Effector memory CD8-positive, alpha-beta T cell (primary cell): Measurements from ENCODE around the gene ADH6.
"Not testable (repeated sequence)": the region's sequence is repeated elsewhere in the genome, so short reads cannot be mapped to it uniquely, and the experiment has no call there.

Experiments
- ATAC-seq: fragments of 150-1000 bp; cut with Tn5 transposase; replicated peaks from 2 replicates; pipeline ENCODE4 v1.10.0; 2021; ENCODE audit warnings: mild to moderate bottlenecking, moderate library complexity
- DNase-seq, 3 experiments: peaks; one replicate each; pipeline ENCODE4 v3.0.0; 2021
- H3K27ac Mint-ChIP-seq, 2 donors: one replicate each; pipeline ENCODE4 v1.8.0; 2022; ENCODE audit warnings: mild to moderate bottlenecking in 2 of 2, mixed read lengths in 2 of 2, moderate library complexity in 2 of 2
- H3K27me3 Mint-ChIP-seq, 2 donors: one replicate each; pipeline ENCODE4 v1.8.0; 2022; ENCODE audit warnings: mixed read lengths in 2 of 2
- H3K36me3 Mint-ChIP-seq: one replicate; pipeline ENCODE4 v1.8.0; 2022; ENCODE audit warnings: mild to moderate bottlenecking, moderate library complexity, mixed read lengths; ENCODE audit not compliant: insufficient read depth
- H3K4me1 Mint-ChIP-seq, 2 donors: one replicate each; pipeline ENCODE4 v1.8.0; 2022; ENCODE audit warnings: low read depth in 2 of 2, mixed read lengths in 2 of 2
- H3K4me3 Mint-ChIP-seq, 2 donors: one replicate each; pipeline ENCODE4 v1.8.0; 2022; ENCODE audit warnings: mild to moderate bottlenecking in 2 of 2, mixed read lengths in 2 of 2, moderate library complexity in 2 of 2
- H3K9me3 Mint-ChIP-seq, 2 donors: one replicate each; pipeline ENCODE4 v1.8.0; 2022; ENCODE audit warnings: mixed read lengths in 2 of 2

ADH6 gene

GRCh38 chr4:99208719-99209075, 10.3 kb downstream of the ADH6 start:
- ATAC-seq (no peak), DNase-seq (no peak)
- Mint-ChIP-seq H3K27me3 (peaks cover 0 to 18% of the 10 kb centered on the region in 2 donors), H3K9me3 (no peaks in the 10 kb centered on the region), H3K27ac (no peak overlapping the region), H3K4me3 (no peak overlapping the region), H3K4me1 (no peaks in the 10 kb centered on the region), H3K36me3 (no peaks in the 10 kb centered on the region)

- Mint-ChIP-seq H3K4me3 (no peak overlapping the region), H3K27ac (no peak overlapping the region), H3K27me3 (peaks cover 0 to 24% of the 10 kb centered on the region in 2 donors), H3K9me3 (no peaks in the 10 kb centered on the region), H3K36me3 (no peaks in the 10 kb centered on the region), H3K4me1 (no peaks in the 10 kb centered on the region)
- ATAC-seq, result no peak
- no peak for DNase-seq
Measured at GRCh38 chr4:99207911-99208718, 10.9 kb downstream of the ADH6 start.

GRCh38 chr4:99207069-99207743, 11.8 kb downstream of the ADH6 start:
- Mint-ChIP-seq H3K27ac (no peak overlapping the region), H3K4me1 (no peaks in the 10 kb centered on the region), H3K9me3 (no peaks in the 10 kb centered on the region), H3K27me3 (peaks cover 0 to 30% of the 10 kb centered on the region in 2 donors), H3K4me3 (no peak overlapping the region), H3K36me3 (no peaks in the 10 kb centered on the region)
- DNase-seq (no peak), ATAC-seq (no peak)

GRCh38 chr4:99205153-99205979, 13.7 kb downstream of the ADH6 start:
- Mint-ChIP-seq H3K9me3 (no peaks in the 10 kb centered on the region), H3K4me1 (no peaks in the 10 kb centered on the region), H3K36me3 (no peaks in the 10 kb centered on the region), H3K27me3 (peaks cover 0 to 30% of the 10 kb centered on the region in 2 donors), H3K27ac (no peak overlapping the region), H3K4me3 (no peak overlapping the region)
- no peak for DNase-seq
- no peak for ATAC-seq

- Mint-ChIP-seq H3K27ac (no peak overlapping the region), H3K4me3 (no peak overlapping the region), H3K9me3 (no peaks in the 10 kb centered on the region), H3K27me3 (peaks cover 0 to 28% of the 10 kb centered on the region in 2 donors), H3K4me1 (no peaks in the 10 kb centered on the region), H3K36me3 (no peaks in the 10 kb centered on the region)
- no peak for ATAC-seq
- no peak for DNase-seq
Measured at GRCh38 chr4:99202536-99202935, 16.5 kb downstream of the ADH6 start.

- Mint-ChIP-seq H3K4me1 (no peaks in the 10 kb centered on the region), H3K4me3 (no peak overlapping the region), H3K9me3 (no peaks in the 10 kb centered on the region), H3K27me3 (peaks cover 0 to 24% of the 10 kb centered on the region in 2 donors), H3K36me3 (no peaks in the 10 kb centered on the region), H3K27ac (no peak overlapping the region)
- no peak for DNase-seq
- ATAC-seq, result no peak
Measured at GRCh38 chr4:99202094-99202493, 17.0 kb downstream of the ADH6 start.

GRCh38 chr4:99201690-99202089, 17.4 kb downstream of the ADH6 start:
- DNase-seq (no peak), ATAC-seq (no peak)
- no peak overlapping the region for H3K27ac Mint-ChIP-seq
- peaks cover 0 to 22% of the 10 kb centered on the region in 2 donors for H3K27me3 Mint-ChIP-seq
- H3K4me3 Mint-ChIP-seq, result no peak overlapping the region
- H3K4me1 Mint-ChIP-seq, result no peaks in the 10 kb centered on the region
- H3K9me3 Mint-ChIP-seq, result no peaks in the 10 kb centered on the region
- H3K36me3 Mint-ChIP-seq, result no peaks in the 10 kb centered on the region

GRCh38 chr4:99200138-99200537, 18.9 kb downstream of the ADH6 start:
- no peak for ATAC-seq
- no peaks in the 10 kb centered on the region for H3K4me1 Mint-ChIP-seq
- no peak overlapping the region for H3K4me3 Mint-ChIP-seq
- H3K27me3 Mint-ChIP-seq, result peaks cover 0 to 19% of the 10 kb centered on the region in 2 donors
- no peaks in the 10 kb centered on the region for H3K36me3 Mint-ChIP-seq
- DNase-seq, result no peak
- H3K27ac Mint-ChIP-seq, result no peak overlapping the region
- no peaks in the 10 kb centered on the region for H3K9me3 Mint-ChIP-seq

GRCh38 chr4:99190336-99190735, 28.7 kb downstream of the ADH6 start:
- peaks cover 0 to 9% of the 10 kb centered on the region in 2 donors for H3K9me3 Mint-ChIP-seq
- no peak for DNase-seq

GRCh38 chr4:99189900-99190299, 29.1 kb downstream of the ADH6 start:
- H3K36me3 Mint-ChIP-seq, DNase-seq, H3K27me3 Mint-ChIP-seq, H3K4me1 Mint-ChIP-seq, H3K27ac Mint-ChIP-seq, H3K4me3 Mint-ChIP-seq, ATAC-seq: not testable (repeated sequence)
- peaks cover 0 to 12% of the 10 kb centered on the region in 2 donors for H3K9me3 Mint-ChIP-seq

More at GRCh38 chr4:99190336-99190735, 28.7 kb downstream of the ADH6 start:
- Mint-ChIP-seq H3K36me3 (no peaks in the 10 kb centered on the region), H3K4me3 (no peak overlapping the region), H3K27ac (no peak overlapping the region), H3K4me1 (no peaks in the 10 kb centered on the region), H3K27me3 (no peaks in the 10 kb centered on the region)
- ATAC-seq, result no peak

- H3K4me3 Mint-ChIP-seq, result no peak overlapping the region
- H3K9me3 Mint-ChIP-seq, result peaks cover 0 to 12% of the 10 kb centered on the region in 2 donors
- H3K27me3 Mint-ChIP-seq, result no peaks in the 10 kb centered on the region
- H3K4me1 Mint-ChIP-seq, result no peaks in the 10 kb centered on the region
- DNase-seq, result no peak
- no peaks in the 10 kb centered on the region for H3K36me3 Mint-ChIP-seq
- no peak for ATAC-seq
- H3K27ac Mint-ChIP-seq, result no peak overlapping the region
Measured at GRCh38 chr4:99186029-99186428, 33.0 kb downstream of the ADH6 start.

- H3K36me3 Mint-ChIP-seq, result no peaks in the 10 kb centered on the region
- peaks cover 0 to 9% of the 10 kb centered on the region in 2 donors for H3K9me3 Mint-ChIP-seq
- H3K27me3 Mint-ChIP-seq, result no peaks in the 10 kb centered on the region
- H3K4me3 Mint-ChIP-seq, result no peak overlapping the region
- H3K27ac Mint-ChIP-seq, result no peak overlapping the region
- H3K4me1 Mint-ChIP-seq, result no peaks in the 10 kb centered on the region
- no peak for DNase-seq
- no peak for ATAC-seq
Measured at GRCh38 chr4:99185581-99185980, 33.5 kb downstream of the ADH6 start.

GRCh38 chr4:99180382-99181070, 38.5 kb downstream of the ADH6 start:
- no peaks in the 10 kb centered on the region for H3K36me3 Mint-ChIP-seq
- H3K4me3 Mint-ChIP-seq, result no peak overlapping the region
- DNase-seq (no peak), ATAC-seq (no peak)
- H3K4me1 Mint-ChIP-seq, result no peaks in the 10 kb centered on the region
- no peak overlapping the region for H3K27ac Mint-ChIP-seq
- H3K9me3 Mint-ChIP-seq, result peaks cover 7 to 10% of the 10 kb centered on the region in 2 donors
- peaks cover 2 to 4% of the 10 kb centered on the region in 2 donors for H3K27me3 Mint-ChIP-seq
